Astrocyte of the spinal cord (primary cell): Measurements from ENCODE around the gene HRH1.

Source experiments
- DNase-seq: peaks from one replicate; pipeline ENCODE4 v3.0.0; 2011; ENCODE audit warnings: low read depth, low spot score
- H3K4me3 ChIP-seq: 2 replicates; pipeline ENCODE4 v1.5.1; 2011; ENCODE audit warnings: low read depth, mild to moderate bottlenecking, low read length, moderate library complexity
- in situ Hi-C: cut with HindIII; loops from 2 replicates; pipeline ENCODE4 v1.10.0; 2017; ENCODE audit warnings: low sequenced_read_pairs
- TF ChIP-seq, protein P1 (sequence below): IDR thresholded peaks from 2 replicates; pipeline ENCODE4 v1.5.1; 2012; ENCODE audit warnings: low read depth, mild to moderate bottlenecking, low read length, inconsistent platforms

Gene HRH1

DNA sequence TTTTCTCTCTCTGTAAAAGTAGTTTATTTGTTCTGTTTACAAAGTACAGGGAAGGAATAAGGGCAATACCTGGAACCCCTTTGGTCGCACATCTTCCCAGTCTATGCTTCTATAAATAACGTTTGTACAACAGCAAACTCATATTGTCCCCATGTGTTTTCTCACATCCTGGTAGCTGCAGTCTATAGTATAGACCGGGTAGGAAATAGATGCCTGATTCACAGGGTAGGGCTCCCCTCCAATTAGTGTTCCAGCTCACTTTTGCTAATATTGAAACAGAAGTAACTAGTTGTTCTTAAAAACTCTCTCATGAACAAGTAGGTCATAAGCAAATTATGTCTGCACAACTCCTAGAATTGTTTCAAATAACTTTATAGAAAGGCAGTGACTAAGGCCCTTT lies 135.6 kb downstream of the HRH1 start:
- no peak overlapping the region for H3K4me3 ChIP-seq
- in situ Hi-C loops, result no loop called here
- no peak for DNase-seq
- TF ChIP-seq, protein P1, sequence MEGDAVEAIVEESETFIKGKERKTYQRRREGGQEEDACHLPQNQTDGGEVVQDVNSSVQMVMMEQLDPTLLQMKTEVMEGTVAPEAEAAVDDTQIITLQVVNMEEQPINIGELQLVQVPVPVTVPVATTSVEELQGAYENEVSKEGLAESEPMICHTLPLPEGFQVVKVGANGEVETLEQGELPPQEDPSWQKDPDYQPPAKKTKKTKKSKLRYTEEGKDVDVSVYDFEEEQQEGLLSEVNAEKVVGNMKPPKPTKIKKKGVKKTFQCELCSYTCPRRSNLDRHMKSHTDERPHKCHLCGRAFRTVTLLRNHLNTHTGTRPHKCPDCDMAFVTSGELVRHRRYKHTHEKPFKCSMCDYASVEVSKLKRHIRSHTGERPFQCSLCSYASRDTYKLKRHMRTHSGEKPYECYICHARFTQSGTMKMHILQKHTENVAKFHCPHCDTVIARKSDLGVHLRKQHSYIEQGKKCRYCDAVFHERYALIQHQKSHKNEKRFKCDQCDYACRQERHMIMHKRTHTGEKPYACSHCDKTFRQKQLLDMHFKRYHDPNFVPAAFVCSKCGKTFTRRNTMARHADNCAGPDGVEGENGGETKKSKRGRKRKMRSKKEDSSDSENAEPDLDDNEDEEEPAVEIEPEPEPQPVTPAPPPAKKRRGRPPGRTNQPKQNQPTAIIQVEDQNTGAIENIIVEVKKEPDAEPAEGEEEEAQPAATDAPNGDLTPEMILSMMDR, result no peak

DNA sequence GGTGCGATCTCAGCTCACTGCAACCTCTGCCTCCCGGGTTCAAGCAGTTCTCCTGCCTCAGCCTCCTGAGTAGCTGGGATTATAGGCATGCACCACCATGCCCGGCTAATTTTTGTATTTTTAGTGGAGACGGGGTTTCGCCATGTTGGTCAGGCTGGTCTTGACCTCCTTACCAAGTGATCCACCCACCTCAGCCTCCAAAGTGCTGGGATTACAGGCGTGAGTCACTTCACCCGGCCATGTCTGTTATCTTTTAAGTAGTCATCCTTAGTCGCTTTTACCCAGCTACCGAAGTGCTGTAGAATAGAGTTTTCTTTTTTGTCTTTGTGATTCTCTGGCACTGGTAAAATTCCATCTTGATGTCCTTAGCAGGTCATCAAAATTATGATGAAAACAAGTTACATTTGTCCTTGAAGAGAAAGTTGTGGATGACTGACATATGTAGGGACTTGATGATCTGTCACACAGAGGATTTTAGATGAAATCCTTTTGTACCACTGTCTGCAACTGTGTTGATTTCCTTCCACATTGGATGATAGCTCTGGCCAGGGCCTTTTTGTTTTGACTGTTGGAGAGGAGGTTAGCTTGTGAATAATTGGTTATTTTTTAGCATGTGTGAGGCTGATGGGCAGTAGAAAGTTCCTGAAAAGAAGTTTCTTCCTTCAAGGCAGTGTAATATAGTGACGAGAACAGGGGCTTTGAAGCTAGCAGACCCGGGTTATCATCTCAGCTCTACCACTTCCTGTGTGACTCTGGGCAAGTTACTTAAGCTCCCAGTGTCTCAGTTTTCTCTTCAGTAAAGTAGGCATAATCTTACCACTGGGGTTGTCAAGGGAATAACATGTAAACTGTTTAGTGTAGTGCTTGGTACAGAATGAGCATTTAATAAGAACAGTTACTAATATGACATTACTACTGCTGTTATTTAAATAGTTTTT lies 136.7 kb downstream of the HRH1 start:
- no peak overlapping the region for H3K4me3 ChIP-seq

DNA sequence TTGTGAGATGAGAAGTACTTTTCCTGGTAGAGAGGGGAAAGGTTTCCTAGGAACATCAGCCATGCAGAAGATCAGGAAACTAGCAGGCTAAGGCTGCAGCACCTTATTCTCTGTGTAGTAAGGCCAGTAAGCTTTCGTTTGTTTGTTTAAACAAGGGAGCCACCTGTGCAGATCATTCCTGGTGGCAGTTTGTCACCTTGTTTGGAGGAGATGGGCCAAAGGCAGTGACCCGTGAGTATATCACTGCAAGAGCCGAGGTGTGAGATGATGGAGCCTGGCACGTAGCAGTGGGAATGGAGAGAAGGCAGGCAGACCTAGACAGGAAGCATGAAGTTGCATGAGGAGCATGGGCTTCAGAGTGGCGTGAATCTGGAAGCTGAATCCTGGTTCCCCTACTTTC lies 137.5 kb downstream of the HRH1 start:
- no peak for DNase-seq
- TF ChIP-seq, protein P1, result no peak
- in situ Hi-C loops, result no loop called here
- no peak overlapping the region for H3K4me3 ChIP-seq

More for the DNA sequence above, 136.7 kb downstream of the HRH1 start:
- in situ Hi-C loops, result no loop called here
- peak; percentile 57 for DNase-seq
- TF ChIP-seq, protein P1, result no peak

DNA sequence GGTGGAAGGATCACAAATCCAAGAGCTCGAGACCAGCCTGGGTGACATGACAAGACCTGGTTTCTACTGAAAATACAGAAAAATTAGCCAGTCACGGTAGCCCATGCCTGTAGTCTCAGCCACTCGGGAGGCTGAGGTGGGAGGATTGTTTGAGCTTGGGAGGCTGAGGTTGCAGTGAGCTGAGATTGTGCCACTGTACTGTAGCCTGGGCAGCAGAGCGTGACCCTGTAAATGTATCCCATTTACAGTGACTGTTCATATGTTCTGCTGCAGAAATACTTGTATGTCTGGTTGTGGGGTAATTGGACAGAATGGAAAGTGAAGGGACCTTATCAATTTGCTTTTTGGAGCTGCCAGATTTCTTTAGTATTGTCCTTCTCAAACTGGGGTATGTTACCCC lies 142.8 kb downstream of the HRH1 start:
- TF ChIP-seq, protein P1, result no peak
- no peak overlapping the region for H3K4me3 ChIP-seq
- in situ Hi-C loops, result no loop called here
- DNase-seq, result no peak

DNA sequence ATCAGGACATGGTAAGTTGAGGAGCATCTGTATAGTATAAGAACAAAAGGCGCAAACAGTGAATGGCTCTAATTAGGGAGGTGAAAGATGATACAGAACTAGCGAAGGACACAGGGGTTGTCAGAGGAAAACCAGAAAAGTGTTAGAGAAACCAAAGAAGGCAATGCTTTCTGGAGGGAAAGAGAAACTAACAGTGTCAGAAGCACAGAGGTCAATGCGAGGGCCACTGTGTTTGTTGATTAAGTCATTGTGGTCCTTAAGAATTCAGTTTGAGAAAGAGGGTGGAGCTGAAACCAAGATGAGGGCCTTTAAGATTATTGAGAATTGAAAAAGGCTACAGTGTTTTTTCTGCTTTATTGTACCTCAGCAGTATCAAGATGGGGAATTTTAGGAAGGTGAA lies 146.7 kb downstream of the HRH1 start:
- TF ChIP-seq, protein P1, result no peak
- H3K4me3 ChIP-seq, result no peak overlapping the region
- in situ Hi-C loops, result no loop called here
- DNase-seq, result peak; percentile 47

DNA sequence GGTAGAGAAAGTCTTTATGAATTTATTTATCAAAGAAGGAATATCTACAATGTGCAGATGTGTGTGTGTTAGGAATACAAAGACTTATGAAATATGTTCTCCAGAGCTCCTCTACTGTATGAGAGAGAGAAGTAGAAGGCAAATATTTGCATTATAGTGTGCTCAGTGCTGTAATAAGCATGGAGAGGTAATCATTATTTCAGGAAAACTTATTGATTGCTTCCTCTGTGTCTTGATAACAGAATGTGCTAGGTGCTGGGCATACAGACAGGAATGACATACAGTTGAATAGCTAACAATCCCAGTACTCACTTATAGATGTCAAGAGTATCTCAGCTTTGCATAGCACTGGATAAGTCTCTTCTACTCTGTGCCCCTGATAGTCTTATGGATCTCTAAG lies 148.2 kb downstream of the HRH1 start:
- TF ChIP-seq, protein P1, result no peak
- DNase-seq, result no peak
- in situ Hi-C loops, result no loop called here
- no peak overlapping the region for H3K4me3 ChIP-seq
